HG02981 (cell line): ENCODE results near the gene RPL11.
"Not testable (repeated sequence)": the region's sequence is repeated elsewhere in the genome, so short reads cannot be mapped to it uniquely, and the experiment has no call there.

Experiments
- ATAC-seq: cut with Tn5 transposase; IDR thresholded peaks from one replicate; pipeline ENCODE4 v1.9.1; 2021; ENCODE audit warnings: mild to moderate bottlenecking, moderate library complexity; ENCODE audit not compliant: unreplicated experiment

The RPL11 gene

GRCh38 chr1:23691499-23692307, at the start of gene RPL11:
RPL11 (plus strand) TSS chr1:23691806; CDS start chr1:23691824, 18 bp downstream.
- ATAC-seq, result peak; percentile 97

GRCh38 chr1:23643736-23644554, 47.7 kb upstream of the RPL11 start:
- no peak for ATAC-seq

- no peak for ATAC-seq
Measured at GRCh38 chr1:23644555-23644866, 47.1 kb upstream of the RPL11 start.

- no peak for ATAC-seq
Measured at GRCh38 chr1:23645338-23645737, 46.3 kb upstream of the RPL11 start.

GRCh38 chr1:23646091-23646490, 45.5 kb upstream of the RPL11 start:
- no peak for ATAC-seq

- no peak for ATAC-seq
Measured at GRCh38 chr1:23646541-23646940, 45.1 kb upstream of the RPL11 start.

- no peak for ATAC-seq
Measured at GRCh38 chr1:23648576-23648975, 43.0 kb upstream of the RPL11 start.

GRCh38 chr1:23649157-23649556, 42.4 kb upstream of the RPL11 start:
- not testable (repeated sequence) for ATAC-seq

GRCh38 chr1:23650344-23650990, 41.1 kb upstream of the RPL11 start:
- no peak for ATAC-seq

- ATAC-seq, result no peak
Measured at GRCh38 chr1:23651069-23651808, 40.4 kb upstream of the RPL11 start.

GRCh38 chr1:23657659-23658275, 33.8 kb upstream of the RPL11 start:
- no peak for ATAC-seq

GRCh38 chr1:23660671-23661070, 30.9 kb upstream of the RPL11 start:
- ATAC-seq, result no peak

- ATAC-seq, result no peak
Measured at GRCh38 chr1:23661887-23662286, 29.7 kb upstream of the RPL11 start.

GRCh38 chr1:23664837-23665795, 26.5 kb upstream of the RPL11 start:
- ATAC-seq, result no peak

GRCh38 chr1:23667411-23667810, 24.2 kb upstream of the RPL11 start:
- ATAC-seq, result no peak

GRCh38 chr1:23670709-23671108, 20.9 kb upstream of the RPL11 start:
- ATAC-seq, result no peak

- ATAC-seq, result no peak
Measured at GRCh38 chr1:23673086-23673813, 18.4 kb upstream of the RPL11 start.

GRCh38 chr1:23679815-23680214, 11.8 kb upstream of the RPL11 start:
- no peak for ATAC-seq

GRCh38 chr1:23682946-23683345, 8.7 kb upstream of the RPL11 start:
- ATAC-seq, result no peak
